RKO (cell line): ENCODE data around the gene ZNF785.
"Not testable (repeated sequence)": the region's sequence is repeated elsewhere in the genome, so short reads cannot be mapped to it uniquely, and the experiment has no call there.

ENCODE experiments used
- DNase-seq: peaks from one replicate; pipeline ENCODE4 v3.0.0-alpha.2; 2016; ENCODE audit warnings: low spot score

ZNF785 gene

DNA sequence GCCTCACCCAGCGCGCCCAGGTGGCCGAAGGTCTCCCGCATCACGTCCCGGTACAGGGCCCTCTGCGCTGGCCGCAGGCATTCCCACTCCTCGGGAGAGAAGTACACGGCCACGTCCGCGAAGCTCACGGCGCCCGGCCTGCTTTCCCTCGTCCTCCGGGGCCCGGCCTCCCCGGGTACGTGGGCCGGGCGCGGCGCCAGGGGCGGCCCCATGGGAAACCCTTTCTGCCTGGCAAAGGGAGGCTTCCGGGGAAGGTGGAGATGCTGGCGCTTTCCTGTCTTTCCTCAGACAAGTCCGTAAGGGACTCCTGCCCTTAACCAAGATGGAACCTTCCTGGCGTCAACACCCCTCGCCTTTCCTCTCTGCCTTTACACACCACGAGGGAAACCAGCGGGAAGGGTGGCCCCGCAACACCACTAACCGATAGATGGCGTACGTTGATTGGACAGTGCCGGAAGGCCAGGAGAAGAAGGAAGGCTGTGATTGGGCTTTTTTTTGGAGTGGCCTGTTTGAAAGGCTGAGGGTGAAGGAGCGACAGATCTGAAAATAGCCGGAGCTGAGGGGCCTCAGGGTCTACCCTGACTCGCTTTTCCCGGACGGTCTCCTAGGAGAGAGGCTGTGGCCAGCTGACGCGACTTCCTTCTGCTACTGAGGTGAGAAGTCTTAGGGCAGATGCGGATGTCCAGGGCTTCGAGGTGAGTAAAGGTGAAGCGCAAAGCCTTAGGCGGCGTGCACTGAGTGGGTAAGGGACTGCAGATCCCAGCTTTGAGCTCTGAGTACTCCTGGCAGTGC is at the start of gene ZNF785:
ZNF785 (minus strand) TSS at position 298 of the 792 bp plus-strand sequence; CDS start at position 212, 86 bp downstream.
- peak; percentile 99 for DNase-seq

GRCh38 chr16:30633526-30633925 is 48.0 kb upstream of the ZNF785 start:
- DNase-seq: no peak

DNA sequence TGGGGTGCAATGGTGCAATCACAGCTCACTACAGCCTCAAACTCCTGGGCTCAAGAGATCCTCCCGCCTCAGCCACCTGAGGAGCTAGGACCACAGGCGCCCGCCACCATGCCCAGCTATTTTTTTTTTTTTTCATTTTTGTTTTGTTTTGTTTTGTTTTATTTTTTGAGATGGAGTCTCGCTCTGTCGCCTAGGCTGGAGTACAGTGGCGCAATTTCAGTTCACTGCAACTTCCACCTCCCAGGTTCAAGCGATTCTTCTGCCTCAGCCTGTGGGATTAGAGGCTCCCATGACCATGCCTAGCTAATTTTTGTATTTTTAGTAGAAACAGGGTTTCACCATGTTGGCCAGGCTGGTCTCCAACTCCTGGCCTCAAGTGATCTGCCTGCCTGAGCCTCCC is 47.0 kb upstream of the ZNF785 start:
- not testable (repeated sequence) for DNase-seq

GRCh38 chr16:30628628-30629540 is 43.4 kb upstream of the ZNF785 start:
- peak; percentile 90 for DNase-seq

- no peak for DNase-seq
Observed at GRCh38 chr16:30626236-30626635, 40.7 kb upstream of the ZNF785 start.

DNA sequence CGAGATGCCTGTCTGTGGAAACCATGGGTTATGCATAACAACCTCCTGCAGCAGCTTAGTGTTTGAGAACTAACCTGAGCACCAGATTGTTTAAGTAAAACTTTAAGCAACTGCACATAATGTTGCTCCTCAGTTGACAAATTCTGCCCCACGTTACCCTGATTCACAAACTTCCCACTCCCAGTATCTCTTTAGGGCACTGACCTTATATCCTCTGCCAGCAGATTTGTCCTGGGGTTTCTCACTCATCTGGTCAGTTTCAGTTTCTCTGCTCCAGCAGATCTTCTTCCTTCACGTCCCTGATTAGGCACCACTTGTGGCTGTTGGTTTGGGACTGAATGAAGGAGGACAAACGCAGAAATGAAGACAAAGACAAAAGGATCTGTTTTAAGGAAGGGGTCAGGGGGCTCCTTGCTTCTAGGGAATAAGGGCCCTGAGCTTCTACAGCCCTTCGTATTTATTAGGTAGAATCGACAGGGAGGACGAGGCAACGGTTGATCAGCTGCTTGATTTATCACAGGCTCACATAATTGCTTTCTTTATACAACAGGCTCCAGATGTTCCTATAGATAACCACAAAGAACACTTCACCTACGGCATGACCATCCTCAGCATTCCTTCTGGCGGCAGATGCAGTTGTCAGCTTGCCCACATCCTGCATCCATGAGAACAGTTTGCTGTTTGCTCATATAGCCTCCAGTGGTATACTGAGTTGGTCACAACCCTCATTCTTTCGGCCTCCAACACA is 38.2 kb upstream of the ZNF785 start:
- no peak for DNase-seq

DNA sequence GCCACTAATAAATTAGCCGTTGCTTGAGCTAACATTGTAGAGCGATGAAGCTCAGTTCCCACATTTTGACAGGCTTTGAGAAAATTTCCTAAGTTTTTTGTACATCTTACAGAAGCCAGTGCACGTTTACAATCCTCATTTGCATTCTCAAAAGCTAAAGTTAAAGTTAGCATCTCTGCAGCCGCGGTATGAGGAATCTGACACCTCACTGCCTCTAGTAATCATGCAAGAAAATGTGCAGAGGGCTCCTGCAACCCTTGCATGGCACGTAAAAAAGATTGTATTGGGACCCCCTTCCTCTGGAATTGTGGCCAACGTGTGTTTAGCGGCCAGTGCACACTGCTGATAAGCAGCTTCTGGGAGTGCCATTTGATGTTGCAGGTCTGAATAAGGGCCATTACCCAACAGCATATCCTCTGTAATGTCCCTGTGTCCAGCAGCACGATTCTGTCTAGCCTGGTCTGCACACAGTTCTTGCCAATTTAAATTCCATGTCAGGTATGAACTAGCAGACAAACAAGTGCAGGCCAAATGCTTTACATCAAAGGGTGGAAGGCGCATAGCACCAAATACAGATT is 37.0 kb upstream of the ZNF785 start:
- DNase-seq: no peak

- DNase-seq: no peak
Observed at GRCh38 chr16:30621765-30622164, 36.3 kb upstream of the ZNF785 start.

GRCh38 chr16:30620169-30620568 is 34.7 kb upstream of the ZNF785 start:
- no peak for DNase-seq

DNA sequence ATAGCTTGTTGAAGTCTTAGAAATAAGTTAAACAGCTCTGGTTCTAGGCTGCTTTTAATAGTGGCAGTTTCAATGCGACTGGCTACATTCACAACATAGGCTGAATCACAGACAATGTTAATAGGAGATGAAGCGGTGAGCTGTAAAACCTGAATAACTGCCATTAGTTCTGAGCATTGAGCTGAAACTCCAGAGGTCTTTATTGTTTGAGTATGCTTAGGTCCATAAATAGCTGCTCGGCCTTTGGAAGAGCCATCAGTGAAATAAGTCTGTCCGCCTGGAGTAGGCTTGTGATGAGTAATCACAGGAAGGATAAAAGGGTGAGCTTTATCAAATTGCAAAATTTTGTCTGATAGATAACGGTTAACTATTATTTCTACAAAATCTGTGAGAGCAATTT is 34.1 kb upstream of the ZNF785 start:
- DNase-seq: no peak

GRCh38 chr16:30619202-30619601 is 33.7 kb upstream of the ZNF785 start:
- DNase-seq: no peak

GRCh38 chr16:30615358-30616091 is 30.0 kb upstream of the ZNF785 start:
- no peak for DNase-seq

DNA sequence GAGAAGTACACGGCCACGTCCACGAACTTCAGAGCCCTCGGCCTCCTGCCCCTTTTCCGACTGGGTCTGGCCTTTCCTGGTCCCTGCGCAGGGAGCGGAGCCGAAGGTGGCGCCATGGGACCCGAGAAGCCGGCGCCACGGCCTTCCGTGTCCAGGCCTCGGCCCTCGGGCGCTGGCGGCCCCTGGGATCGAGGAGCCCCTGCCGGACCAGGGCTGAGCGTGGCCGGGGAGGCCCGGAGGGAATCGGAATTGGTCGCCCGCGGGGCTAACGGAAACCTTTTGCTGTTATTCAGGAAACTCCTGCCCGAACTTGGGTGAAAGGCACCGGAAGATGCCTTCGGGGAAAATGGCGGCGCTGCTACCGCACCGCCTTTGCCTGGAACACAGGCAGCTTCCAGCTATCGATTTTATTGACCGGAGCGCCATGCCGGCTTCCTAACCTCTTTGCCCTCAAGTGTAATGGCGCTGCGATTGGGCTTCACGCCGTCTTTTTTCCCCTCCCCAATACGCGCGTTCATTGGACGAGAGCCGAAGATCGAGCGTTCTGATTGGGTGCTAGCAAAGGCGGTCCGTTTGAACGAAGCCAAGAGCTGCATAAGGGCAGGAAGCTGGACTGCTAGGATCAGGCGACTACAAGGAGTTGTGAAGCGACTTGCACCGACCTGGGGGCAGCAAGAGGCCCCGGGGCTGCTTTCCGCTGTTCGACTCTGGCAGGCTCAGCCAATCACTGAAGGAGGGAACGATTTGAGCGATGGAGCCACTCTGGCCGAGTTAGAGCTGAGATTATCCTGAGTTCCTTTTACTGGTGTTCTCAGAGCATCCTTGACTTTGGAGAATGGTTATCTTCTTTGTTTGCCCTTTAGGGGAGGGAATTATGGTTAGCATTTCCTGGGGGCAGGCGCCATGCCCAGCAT is 24.7 kb upstream of the ZNF785 start, which contains the start of gene ZNF689:
ZNF689 (minus strand) TSS at position 464 of the 914 bp plus-strand sequence; CDS start at position 116, 348 bp downstream.
- peak; percentile 96 for DNase-seq

DNA sequence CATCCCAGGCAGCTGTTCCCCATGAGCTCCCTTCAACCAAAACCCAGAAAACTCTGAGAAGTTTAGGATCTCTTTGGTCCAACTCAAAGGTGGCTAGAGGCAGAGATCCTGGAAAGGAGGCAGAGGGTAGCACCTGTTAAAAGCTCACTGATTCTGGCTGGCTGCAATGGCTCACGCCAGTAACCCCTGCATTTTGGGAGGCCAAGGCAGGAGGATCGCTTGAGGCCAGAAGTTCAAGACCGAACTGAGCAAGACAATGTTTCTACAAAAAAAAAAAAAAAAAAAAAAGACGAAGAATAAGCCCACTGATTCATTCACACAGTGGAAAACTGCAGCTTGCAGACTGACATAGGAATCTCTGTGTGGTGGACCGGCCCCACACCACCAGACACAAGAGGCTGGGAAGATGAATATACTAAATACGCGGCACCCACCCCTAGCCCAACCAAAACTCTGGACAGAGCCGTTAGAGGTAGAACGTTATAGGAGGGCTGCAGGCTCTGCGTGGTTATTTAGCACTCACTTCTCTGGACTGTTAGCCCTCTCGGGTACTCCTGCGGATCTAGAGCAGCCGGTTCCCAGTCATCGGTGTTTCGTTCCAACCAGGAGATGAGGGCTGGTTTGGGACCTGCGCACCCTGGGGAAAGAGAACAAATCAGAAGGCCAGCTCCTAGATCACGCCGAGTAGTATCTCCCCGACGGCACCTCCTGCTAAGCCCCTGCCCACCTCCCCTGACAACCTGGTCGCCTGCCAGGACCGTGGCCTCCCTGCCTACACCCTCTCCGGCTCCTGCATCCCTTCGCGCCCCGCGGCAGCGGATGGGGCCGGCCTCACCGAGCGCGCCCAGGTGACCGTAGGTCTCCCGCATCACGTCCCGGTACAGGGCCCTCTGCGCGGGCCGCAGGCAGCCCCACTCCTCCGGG is 23.8 kb upstream of the ZNF785 start:
- peak; percentile 48 for DNase-seq

- no peak for DNase-seq
Observed at GRCh38 chr16:30606004-30606403, 20.5 kb upstream of the ZNF785 start.

GRCh38 chr16:30605158-30605557 is 19.7 kb upstream of the ZNF785 start:
- no peak for DNase-seq

DNA sequence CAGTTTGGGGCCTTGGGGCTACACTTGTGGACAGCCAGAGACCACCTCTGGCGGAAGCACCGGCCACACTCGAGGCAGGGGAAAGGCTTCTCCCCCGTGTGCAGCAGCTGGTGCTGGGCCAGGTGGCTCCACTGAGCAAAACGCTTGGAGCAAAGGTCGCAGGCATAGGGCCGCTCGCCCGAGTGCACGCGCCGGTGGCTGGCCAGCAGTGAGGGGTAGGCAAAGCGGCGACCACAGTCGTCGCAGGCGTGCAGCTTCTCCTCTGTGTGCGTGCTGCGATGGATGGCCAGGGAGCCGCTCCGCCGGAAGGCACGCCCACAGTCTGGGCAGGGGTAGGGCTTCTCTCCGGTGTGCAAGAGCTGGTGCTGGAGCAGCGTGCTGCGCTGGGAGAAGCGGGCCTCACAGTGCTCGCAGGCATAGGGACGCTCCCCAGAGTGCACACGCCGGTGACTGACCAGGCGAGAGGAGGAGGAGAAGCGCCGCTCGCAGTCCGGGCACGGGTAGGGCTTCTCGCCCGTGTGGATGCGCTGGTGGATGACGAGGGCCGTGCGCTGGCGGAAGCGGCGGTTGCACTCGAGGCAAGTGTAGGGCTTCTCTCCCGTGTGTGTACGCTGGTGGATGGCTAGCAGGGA is 18.9 kb upstream of the ZNF785 start:
- no peak for DNase-seq

DNA sequence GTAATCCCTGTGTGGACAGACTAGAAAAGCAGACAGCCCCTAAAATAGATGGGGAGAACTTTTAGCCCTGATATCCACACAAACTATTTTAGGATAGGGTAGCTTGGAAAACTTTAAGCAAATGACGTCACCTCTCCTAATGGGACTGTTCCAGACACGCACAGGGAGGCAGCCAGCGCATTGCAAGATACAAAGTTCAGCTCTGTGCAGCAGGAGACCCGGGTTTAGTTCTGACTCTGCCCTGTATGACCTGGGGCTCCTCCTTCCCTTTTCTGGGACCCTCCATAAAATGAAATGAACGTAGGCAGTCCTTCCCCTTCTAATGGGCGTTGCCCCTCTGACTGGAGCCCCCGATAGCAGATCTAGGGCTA is 18.4 kb upstream of the ZNF785 start:
- DNase-seq: no peak
